Amygdala (tissue), 56 donors: ENCODE results near the gene FAM161A.
"Not testable (repeated sequence)": the region's sequence is repeated elsewhere in the genome, so short reads cannot be mapped to it uniquely, and the experiment has no call there.

Experiments
- DNase-seq, 56 donors: peaks; one replicate each; lab custom pipeline; 2025; lab: John Stamatoyannopoulos, UW

FAM161A gene

DNA sequence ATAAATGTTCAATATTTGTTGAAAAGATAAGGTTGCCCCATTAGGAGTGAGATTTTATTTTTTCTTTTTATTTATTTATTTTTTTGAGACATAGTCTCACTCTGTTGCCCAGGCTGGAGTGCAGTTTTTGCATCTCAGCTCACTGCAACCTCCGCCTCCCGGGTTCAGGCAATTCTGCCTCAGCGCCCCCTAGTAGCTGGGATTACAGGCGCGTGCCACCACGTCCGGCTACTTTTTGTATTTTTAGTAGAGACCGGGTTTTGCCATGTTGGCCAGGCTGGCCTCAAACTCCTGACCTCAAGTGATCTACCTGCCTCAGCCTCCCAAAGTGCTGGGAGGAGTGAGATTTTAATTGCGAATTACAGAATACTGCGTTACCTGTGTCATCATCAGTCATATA is 2.6 kb downstream of the FAM161A start:
- DNase-seq, result not testable (repeated sequence)

DNA sequence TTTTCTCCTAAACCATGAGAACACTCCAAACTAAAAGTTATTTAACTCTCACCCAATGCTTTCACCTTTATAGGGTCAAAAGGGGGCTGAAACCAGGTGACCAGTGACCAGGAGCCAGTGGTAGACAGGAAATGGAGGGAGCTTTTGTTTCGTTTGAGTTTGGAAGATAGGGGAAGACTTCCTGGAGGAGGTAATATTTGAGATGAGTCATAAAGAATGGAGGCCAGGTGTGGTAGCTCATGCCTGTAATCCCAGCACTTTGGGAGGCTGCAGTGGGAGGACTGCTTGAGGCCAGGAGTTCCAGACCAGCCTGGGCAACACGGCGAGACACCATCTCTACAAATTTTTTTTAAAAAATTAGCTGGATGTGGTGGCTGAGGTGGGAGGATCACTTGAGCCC is 8.5 kb downstream of the FAM161A start:
- DNase-seq, result no peak

DNA sequence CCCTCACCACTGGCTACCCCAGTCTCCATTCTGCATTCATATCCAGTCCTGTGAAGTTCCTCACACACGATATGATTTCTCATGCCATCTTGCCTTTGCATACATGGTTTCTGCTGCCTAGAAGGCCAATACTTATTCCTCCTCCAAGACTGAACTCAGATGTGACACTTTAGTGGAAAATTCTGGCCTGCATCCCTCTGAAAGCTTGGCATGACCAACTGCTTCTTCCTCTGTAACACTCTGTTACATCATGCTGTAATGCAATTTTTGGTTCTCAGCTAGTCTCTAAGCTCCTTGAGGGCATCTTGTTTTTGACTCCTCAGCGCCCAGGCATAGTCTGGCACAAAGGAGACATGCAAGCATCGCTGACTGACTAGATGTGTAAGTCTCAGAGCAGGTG is 12.6 kb downstream of the FAM161A start:
- no peak for DNase-seq

DNA sequence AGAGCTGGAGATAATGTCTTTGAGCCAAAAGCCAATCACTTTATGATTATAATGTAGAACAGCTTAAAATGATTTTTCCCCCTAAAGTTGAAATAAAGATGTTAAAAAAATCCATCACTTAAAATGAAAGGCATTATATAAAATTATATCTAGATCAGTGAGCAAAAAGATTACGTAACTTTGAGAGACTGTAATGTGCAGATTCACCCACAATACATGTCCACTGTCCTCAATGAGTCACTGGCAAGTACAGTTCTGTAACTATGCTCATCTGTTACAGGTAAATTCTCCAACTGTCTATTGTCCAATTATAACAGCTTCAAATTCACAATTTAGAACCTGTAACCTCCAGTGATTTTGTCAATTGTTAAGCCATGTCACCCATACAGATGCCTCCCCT is 19.0 kb downstream of the FAM161A start:
- no peak for DNase-seq

DNA sequence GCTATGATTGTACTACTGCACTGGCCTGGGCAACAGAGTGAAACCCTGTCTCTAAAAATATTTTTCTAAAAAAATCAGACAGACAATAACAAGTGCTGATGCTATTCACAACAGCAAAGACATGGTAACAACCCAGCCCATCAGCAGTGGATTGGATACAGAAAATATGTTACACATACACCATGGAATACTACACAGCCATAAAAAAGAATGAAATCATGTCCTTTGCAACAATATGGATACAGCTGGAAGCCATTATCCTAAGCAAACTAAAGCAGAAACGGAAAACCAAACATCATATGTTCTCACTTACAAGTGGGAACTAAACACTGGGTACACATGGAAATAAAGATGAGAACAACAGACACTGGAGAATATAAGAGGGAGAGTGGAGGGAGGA is 19.9 kb downstream of the FAM161A start:
- no peak for DNase-seq

DNA sequence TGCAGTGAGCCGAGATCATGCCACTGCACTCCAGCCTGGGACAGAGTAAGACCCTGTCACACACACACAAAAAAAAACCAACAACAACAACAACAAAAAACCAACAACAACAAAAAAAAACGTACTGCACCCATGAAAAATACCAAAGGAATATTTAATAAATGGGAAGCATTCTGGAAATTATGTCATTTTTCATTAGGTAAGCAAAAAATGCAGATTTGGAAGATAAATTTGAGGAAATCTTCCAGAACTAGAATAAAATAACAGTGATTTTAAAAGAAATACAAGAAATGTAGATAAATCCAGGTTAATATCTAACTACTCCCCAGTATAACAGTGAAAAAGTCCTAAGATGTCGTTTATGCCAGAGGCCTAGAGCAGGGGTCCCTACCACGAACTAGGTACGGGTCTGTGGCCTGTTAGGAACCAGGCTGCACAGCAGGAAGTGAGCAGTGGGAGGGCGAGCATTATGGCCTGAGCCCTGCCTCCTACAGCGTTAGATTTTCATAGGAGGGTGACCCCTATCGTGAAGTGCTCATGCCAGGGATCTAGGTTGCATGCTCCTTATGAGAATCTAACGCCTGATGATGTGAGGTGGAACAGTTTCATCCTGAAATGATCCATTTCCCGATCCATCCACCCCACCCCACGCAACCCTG is 21.5 kb downstream of the FAM161A start:
- DNase-seq, result no peak

DNA sequence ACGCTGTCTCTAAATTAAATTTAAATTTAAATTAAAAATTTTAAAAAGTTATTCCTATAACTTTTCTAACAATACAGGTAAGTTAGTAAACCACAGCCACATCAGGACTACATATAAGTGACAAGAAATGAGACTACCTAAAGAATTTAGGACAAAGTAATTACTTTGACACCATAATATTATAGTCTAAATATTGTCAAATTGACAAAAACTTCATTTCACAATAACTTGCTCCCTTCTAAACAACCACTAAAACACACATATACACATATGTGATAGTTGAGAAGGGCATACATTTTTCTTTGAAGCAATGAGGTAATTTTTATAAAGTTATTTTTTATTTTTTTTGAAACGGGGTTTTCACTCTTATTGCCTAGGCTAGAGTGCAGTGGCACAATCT is 31.6 kb downstream of the FAM161A start:
- no peak for DNase-seq

DNA sequence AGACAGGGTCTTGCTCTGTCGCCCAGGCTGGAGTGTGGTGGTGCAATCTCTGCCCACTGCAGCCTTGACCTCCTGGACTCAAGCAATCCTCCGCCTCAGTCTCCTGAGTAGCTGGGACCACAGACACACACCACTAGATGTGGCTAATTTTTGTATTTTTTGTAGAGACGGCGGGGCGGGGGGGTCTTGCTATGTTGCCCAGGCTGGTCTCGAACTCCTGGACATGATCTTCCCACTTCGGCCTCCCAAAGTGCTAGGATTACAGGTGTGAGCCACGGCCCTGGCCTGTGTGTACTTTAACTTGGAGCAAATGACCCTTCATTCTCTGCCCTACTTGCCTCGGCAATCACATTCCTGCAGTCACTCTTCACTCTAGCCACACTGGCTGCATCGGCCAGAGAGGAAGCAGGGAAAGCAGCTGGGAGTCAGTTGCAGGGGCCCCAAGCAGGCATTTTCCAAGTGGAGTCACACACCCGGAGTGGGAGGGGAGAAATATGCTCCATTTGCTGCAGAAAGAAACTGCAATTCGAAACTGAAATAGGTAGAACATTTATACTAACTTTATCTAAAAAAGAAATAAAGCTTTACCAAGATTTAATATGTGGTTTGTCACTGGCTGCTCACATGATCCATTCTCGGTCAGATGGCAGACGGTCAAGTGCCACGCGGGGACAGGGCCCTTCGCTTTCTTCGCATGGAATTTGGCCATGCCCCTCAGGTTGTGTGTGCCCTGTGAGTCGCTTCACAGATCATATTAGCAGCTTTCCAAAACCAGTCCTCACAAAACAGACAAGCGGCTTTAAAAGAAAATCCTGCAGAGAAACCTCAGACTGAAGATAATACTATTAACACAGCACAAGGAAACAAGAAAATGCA is 37.1 kb downstream of the FAM161A start:
- DNase-seq, result no peak

DNA sequence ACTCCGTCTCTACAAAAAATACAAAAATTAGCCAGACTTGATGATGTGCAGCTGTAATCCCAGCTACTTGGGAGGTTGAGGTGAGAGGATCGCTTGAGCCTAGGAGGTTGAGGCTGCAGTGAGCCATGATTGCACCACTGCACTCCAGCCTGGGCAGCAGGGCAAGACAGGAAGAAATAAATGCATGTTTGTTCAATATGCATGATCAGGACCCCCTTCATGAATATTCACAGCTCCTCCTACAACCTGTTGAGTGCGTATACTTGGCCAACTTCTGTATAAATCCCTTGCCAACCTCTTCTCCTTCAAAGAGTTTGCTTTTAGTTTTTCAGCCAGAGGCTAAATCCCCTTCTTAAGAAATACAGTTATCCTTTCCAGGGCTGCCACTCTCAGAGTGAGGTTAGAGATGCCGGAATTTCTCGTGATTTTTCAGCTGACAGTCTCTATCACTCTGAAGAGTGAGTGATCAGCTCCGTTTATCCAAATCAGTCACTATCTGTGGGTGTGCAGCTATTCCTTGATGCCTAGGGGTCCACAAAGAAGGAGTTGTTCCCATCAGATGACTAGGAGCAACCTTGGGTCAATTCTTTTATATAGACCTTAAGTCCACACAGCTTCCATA is 39.2 kb downstream of the FAM161A start:
- no peak for DNase-seq

DNA sequence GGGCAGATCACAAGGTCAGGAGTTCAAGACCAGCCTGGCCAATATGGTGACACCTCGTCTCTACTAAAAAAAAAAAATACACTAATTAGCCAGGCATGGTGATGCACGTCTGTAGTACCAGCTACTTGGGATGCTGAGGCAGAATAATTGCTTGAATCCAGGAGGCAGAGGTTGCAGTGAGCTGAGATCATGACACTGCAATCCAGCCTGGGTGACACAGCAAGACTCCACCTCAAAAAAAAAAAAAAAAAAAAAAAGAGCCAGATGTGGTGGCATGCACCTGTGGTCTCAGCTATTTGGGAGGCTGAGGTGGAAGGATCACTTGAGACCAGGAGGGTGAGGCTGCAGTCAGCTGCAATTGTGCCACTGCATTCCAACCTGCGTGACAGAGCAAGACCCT is 40.5 kb downstream of the FAM161A start:
- DNase-seq, result not testable (repeated sequence)

DNA sequence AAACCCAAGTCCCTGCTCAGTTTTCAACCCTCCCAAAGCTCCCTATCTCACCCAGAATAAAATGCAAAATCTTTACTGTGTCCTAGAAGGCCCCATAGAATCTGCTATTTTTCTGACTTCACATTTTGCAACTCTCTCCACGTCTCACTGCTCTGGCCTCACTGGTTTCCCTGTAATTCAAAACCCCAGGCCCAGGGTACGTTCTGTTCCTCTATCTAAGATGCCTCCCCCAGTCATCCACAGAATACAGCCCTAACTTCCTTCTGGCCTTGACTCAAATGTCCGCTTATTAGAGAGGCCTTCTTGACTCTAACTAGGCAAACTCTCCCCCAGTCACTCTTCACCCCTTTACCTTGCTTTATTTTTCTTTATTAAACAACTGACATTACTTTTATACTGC is 42.0 kb downstream of the FAM161A start:
- no peak for DNase-seq

DNA sequence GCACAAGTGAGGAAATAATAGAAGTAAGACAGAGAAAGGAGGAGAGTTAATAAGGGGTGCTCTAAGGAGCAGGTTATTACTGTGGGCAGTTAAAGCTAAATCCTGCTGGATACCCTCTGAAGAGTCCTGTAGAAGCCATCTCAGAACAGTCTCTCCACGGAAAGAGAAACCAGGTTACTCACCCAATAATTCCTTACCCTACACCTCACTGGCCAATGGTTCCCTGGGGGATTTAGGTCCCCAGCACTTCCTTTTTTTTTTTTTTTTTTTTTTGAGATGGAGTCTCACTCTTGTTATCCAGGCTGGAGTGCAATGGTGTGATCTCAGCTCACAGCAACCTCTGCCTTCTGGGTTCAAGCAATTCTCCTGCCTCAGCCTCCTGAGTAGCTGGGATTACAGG is 43.7 kb downstream of the FAM161A start:
- DNase-seq, result not testable (repeated sequence)

DNA sequence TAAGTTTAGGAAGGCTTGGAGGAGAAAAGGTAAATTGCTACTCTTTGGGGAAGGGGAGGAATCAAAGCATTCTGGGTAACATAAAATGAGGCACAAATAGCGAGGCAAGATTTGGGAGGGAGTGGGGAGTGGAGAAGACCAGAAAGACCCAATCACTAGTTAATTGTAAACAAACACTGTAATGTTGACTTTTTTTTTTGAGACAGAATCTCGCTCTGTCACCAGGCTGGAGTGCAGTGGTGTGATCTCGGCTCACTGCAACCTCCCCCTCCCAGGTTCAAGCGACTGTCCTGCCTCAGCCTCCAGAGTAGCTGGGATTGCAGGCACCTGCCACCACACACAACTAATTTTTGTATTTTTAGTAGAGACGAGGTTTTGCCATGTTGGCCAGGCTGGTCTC is 45.2 kb downstream of the FAM161A start:
- not testable (repeated sequence) for DNase-seq

DNA sequence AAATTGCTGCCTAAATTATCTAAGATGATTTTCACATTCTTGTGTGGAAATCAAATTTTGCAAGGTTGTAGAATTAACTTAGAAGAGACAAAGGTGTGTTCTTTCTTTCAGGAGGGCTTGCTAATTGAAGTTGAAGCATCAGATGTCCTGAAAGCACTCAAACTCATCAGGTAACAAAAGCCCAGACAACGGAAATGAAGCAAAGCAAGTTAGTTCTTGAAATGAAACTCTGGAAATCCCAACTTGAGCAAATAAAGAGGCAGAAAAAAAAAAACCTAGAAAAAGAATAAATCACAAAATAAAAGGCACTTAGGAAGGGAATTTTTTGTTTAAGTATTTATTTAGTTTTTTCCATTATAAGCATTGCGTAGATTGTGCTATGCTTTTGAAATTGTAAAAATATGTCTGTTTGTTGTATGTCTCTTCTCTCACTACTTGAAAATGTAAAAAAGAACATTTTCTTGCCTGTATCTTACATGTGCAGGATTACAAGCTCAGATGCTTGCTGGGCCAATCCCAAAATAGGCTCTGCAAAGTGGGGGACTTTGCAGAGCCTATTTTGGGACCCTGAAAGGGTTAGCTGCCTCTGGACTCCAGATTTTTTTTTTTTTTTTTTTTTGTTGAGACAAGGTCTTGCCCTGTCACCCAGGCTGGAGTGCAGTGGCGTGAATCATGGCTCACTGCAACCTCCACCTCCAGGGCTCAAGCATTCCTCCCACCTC is 46.7 kb downstream of the FAM161A start:
- no peak for DNase-seq

DNA sequence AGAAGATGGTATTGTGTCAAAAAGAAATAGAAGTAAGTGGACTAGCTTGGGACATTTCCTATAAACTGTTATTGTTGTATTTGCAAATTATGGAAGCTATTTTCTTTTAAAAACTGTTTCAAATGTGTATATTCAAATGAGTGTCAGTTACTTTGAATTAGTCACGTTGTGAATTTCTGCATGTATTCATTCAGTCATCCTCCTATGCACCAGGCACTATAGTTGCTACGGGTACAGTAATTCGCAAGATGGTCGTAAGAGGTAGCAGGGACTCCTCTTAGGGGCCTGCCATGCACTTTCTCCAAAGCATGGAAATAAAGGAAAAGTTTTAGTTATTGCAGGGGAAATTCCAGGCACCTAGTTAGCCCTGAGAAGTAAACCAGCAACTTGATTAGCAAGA is 51.3 kb downstream of the FAM161A start:
- no peak for DNase-seq

DNA sequence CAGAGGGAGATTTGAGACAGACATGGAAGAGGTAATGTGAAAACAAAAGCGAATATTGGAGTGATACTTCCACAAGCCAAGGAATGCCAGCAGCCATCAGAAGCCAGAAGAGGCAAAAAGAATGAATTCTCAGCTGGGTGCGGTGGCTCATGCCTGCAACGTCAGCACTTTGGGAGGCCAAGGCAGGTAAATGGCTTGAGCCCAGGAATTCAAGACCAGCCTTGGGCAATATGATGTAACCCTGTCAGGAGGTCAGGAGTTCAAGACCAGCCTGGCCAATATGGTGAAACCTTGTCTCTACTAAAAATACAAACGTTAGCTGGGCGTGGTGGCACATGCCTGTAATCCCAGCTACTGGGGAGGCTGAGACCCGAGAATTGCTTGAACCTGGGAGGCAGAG is 54.8 kb downstream of the FAM161A start:
- no peak for DNase-seq

DNA sequence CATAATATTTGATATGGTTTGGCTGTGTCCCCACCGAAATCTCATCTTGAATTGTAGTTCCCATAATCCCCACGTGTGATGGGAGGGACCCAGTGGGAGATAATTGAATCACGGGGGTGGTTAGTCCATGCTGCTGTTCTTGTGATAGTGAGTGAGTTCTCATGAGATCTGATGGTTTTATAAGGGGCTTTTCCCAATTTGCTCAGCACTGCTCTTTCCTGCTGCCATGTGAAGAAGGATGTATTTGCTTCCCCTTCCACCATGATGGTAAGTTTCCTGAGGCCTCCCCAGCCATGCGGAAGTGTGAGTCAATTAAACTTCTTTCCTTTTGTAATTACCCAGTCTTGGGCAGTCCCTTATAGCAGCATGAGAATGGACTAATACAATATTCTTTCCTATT is 56.4 kb downstream of the FAM161A start:
- DNase-seq, result not testable (repeated sequence)

DNA sequence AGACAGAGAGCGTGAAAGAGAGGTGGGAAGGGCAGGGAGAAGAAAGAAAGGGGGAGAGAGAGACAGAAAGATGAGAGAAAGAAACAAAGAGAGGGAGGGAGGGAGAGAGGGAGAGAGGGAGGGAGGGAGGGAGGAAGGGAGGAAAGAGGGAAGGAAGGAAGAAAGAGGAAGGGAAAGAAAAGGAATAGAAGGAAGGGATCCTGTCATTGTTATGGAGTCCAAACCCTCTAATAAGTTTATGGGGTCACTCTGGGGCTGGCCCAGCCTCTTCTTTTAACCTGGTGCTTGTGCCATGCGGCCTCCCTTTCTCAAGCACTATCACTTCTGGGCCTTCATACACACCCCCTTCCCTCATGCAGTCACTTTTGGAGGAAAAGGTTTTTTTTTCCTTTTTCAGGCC is 58.5 kb downstream of the FAM161A start:
- DNase-seq, result no peak

DNA sequence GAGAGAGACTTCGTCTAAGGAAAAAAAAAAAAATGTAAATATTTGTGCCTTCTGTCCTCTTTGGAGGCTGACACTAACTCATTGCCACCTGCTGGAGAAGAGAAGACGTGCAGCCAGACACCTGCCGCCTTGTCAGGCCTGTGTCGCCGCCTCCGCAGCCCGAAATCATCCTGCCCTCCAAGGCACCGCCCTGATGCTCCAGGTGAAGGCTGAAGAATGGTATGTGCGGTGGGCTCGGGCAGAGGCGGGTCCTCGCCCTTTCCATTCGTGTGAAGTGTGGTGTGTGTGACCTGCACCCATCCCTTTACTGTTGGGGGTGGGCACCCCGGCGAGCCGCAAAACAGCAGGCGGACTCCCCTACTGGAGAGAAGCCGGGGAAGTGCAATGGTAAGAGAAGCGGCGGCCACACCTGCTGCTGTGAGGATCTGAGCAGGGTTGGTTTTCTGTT is 60.4 kb downstream of the FAM161A start:
- DNase-seq, result peak in 32 of 56 donors; percentile 1 to 33 (median 12)

DNA sequence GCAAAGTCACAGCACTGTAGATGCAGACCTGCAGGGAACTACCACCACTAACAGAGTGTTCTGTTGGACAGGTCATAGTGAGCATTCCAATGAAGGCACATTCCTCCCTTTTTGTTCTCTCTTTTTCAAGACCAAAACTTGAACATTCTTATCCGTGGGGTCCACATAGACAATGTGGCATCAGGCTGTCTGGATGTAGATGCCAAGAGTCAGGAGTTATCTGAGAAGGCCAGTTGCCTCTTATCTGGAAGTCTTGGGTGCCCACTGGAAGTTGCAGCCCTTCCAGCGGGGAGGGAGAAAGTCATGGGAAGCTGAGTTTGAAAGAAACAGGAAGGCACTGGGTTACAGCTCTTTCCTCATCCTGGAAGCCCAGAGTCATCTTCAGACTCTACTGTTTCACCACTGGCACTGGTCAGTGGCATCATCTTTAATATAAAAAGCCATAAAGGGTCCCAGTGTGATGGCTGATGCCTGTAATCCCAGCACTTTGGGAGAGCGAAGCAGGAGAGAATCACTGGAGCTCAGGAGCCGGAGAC is 61.4 kb downstream of the FAM161A start:
- no peak for DNase-seq
